SK-N-MC (cell line): ENCODE measurements around the gene ARHGAP33.
"Not testable (repeated sequence)": the region's sequence is repeated elsewhere in the genome, so short reads cannot be mapped to it uniquely, and the experiment has no call there.

Experiments used
- DNase-seq: peaks from one replicate; pipeline ENCODE4 v3.0.0-alpha.2; 2011; ENCODE audit warnings: low read depth, low spot score
- H3K27ac ChIP-seq: fragments of 200-600 bp; sonication (generic); 2 replicates; pipeline ENCODE4 v1.5.1; 2016; ENCODE audit warnings: mixed run types
- H3K36me3 ChIP-seq: fragments of 200-600 bp; sonication (generic); 2 replicates; pipeline ENCODE4 v1.6.1; 2017; ENCODE audit warnings: antibody characterized with exemption, low read length, mixed read lengths; ENCODE audit not compliant: insufficient read depth
- H3K4me3 ChIP-seq: fragments of 200-600 bp; sonication (generic); 2 replicates; pipeline ENCODE4 v1.5.1; 2016
- H3K9ac ChIP-seq: fragments of 200-600 bp; sonication (generic); 2 replicates; pipeline ENCODE4 v1.8.0; 2017; ENCODE audit warnings: mixed run types, mixed read lengths; ENCODE audit not compliant: insufficient read length
- H3K9me3 ChIP-seq: fragments of 200-600 bp; sonication (generic); 2 replicates; pipeline ENCODE4 v1.6.1; 2017; ENCODE audit warnings: low read depth, mild to moderate bottlenecking, antibody characterized with exemption, low read length, moderate library complexity, mixed read lengths
- EZH2 ChIP-seq: fragments of 200-600 bp; sonication (generic); IDR thresholded peaks from one replicate; pipeline ENCODE4 v1.6.1; 2017; ENCODE audit warnings: antibody characterized with exemption
- FOXP2 ChIP-seq: optimal IDR thresholded peaks from 2 replicates; pipeline ENCODE3; 2011; ENCODE audit warnings: mild to moderate bottlenecking, moderate library complexity; ENCODE audit not compliant: insufficient read depth; ENCODE audit errors: extremely low read length, control extremely low read depth
- POLR2AphosphoS5 ChIP-seq: IDR thresholded peaks from 2 replicates; pipeline ENCODE4 v1.6.1; 2012; ENCODE audit warnings: mild to moderate bottlenecking, low read depth, low read length, borderline replicate concordance

ARHGAP33 gene

GRCh38 chr19:35759697-35760096 is 15.7 kb upstream of the ARHGAP33 start:
- H3K9ac ChIP-seq, result no peak overlapping the region

GRCh38 chr19:35760711-35761349 is 14.5 kb upstream of the ARHGAP33 start:
- Histone ChIP-seq H3K4me3 (no peak overlapping the region), H3K27ac (no peak overlapping the region), H3K9ac (no peak overlapping the region), H3K9me3 (no peaks in the 10 kb centered on the region), H3K36me3 (peaks cover 11% of the 10 kb centered on the region; the same call in 1 of the 2 replicates)
- no peak for TF ChIP-seq FOXP2
- TF ChIP-seq EZH2, result no peak
- no peak for TF ChIP-seq POLR2AphosphoS5
- DNase-seq, result no peak

More at GRCh38 chr19:35759697-35760096, 15.7 kb upstream of the ARHGAP33 start:
- TF ChIP-seq EZH2, result no peak
- H3K36me3 ChIP-seq, result peaks cover 11% of the 10 kb centered on the region; the same call in 1 of the 2 replicates
- H3K27ac ChIP-seq, result no peak overlapping the region
- H3K4me3 ChIP-seq, result no peak overlapping the region
- no peaks in the 10 kb centered on the region for H3K9me3 ChIP-seq
- DNase-seq, result no peak

DNA sequence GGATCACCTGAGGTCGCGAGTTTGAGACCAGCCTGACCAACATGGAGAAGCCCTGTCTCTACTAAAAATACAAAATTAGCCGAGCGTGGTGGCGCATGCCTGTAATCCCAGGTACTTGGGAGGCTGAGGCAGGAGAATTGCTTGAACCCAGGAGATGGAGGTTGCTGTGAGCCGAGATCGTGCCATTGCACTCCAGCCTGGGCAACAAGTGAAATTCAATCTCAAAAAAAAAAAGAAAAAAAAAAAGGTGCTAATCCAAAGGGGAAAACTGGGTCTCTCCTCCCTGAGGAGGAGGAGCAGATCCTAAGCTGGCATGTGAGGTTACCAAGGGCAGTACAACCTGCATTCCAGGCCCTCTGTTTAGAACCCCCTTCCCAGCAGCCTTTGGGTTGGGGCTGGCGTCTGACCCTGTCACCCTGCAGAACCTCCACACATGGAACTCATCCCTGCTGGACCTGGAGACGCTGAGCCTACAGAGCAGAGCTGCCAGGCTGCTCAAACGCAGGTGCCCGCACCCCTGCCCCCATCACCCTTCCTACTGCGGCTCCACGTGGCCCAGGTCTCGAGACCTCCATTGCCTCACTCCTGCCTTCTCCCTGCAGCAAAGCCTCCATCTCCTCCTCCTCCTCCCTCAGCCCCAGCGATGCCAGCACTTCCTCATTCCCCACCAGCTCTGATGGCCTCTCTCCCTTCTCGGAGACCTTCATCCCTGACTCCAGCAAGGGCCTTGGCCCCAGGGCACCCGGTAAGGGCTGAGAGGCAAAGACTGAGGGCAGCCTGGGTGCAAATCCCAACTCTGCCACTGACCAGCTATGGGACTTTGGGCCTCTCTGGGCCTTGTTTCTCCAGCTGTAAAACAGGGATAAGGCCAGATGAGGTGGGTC is 10.7 kb upstream of the ARHGAP33 start:
- no peaks in the 10 kb centered on the region for H3K9me3 ChIP-seq
- peaks cover 11% of the 10 kb centered on the region; the same call in 1 of the 2 replicates for H3K36me3 ChIP-seq
- TF ChIP-seq FOXP2 (no peak), POLR2AphosphoS5 (no peak), EZH2 (no peak)
- no peak for DNase-seq
- no peak overlapping the region for H3K4me3 ChIP-seq
- H3K9ac ChIP-seq, result no peak overlapping the region
- no peak overlapping the region for H3K27ac ChIP-seq

DNA sequence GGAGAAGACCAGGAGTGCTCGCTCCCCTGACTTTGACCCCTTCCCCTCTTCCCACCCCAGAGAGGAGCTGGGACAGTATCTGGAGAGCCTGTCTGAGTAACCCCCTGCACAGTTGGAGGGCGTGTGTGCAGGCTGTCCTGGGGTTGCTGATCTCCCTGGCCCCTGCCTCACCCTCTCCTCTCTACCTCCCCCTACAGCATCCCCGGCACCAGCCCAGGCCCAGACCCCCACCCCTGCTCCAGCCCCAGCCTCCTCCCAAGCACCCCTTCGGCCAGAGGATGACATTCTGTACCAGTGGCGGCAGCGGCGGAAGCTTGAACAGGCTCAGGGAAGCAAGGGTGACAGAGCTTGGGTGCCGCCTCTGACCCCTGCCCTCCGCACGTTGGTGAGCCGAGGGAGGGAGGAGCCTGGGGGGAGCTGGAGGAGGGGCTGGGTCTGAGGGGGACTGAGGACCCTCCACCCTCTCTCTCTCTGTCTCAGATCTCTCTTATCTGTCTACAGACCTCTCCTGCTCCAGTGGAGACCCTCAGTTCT is 8.7 kb upstream of the ARHGAP33 start:
- H3K4me3 ChIP-seq, result no peak overlapping the region
- H3K27ac ChIP-seq, result no peak overlapping the region
- H3K9ac ChIP-seq, result no peak overlapping the region
- no peak for DNase-seq
- TF ChIP-seq FOXP2, result no peak
- no peak for TF ChIP-seq EZH2
- no peak for TF ChIP-seq POLR2AphosphoS5
- no peaks in the 10 kb centered on the region for H3K9me3 ChIP-seq
- H3K36me3 ChIP-seq, result peaks cover 6% of the 10 kb centered on the region; the same call in 1 of the 2 replicates

GRCh38 chr19:35767288-35768081 is 7.9 kb upstream of the ARHGAP33 start:
- Histone ChIP-seq H3K4me3 (no peak overlapping the region), H3K9ac (no peak overlapping the region), H3K36me3 (no peaks in the 10 kb centered on the region), H3K9me3 (no peaks in the 10 kb centered on the region), H3K27ac (no peak overlapping the region)
- no peak for TF ChIP-seq FOXP2
- DNase-seq, result no peak

GRCh38 chr19:35768082-35768421 is 7.3 kb upstream of the ARHGAP33 start:
- no peaks in the 10 kb centered on the region for H3K36me3 ChIP-seq
- TF ChIP-seq FOXP2 (no peak), POLR2AphosphoS5 (no peak), EZH2 (no peak)
- H3K27ac ChIP-seq, result no peak overlapping the region
- no peak overlapping the region for H3K9ac ChIP-seq
- H3K4me3 ChIP-seq, result no peak overlapping the region
- DNase-seq, result no peak
- H3K9me3 ChIP-seq, result no peaks in the 10 kb centered on the region

DNA sequence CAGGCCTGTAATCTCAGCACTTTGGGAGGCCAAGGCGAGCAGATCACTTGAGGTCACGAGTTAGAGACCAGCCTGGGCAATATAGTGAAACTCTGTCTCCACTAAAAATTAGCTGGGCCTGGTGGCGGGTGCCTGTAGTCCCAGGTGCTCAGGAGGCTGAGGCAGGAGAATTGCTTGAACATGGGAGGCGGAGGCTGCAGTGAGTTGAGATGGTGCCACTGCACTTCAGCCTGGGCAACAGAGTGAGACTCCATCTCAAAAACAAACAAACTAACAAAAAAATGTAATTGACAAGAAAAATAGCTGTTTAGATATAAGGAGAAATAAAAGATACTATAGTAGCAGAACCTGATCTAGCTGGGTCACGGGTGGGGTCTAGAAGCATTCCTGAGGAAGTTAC is 3.0 kb upstream of the ARHGAP33 start:
- H3K9me3 ChIP-seq, H3K4me3 ChIP-seq, H3K9ac ChIP-seq, DNase-seq, H3K27ac ChIP-seq, H3K36me3 ChIP-seq: not testable (repeated sequence)

DNA sequence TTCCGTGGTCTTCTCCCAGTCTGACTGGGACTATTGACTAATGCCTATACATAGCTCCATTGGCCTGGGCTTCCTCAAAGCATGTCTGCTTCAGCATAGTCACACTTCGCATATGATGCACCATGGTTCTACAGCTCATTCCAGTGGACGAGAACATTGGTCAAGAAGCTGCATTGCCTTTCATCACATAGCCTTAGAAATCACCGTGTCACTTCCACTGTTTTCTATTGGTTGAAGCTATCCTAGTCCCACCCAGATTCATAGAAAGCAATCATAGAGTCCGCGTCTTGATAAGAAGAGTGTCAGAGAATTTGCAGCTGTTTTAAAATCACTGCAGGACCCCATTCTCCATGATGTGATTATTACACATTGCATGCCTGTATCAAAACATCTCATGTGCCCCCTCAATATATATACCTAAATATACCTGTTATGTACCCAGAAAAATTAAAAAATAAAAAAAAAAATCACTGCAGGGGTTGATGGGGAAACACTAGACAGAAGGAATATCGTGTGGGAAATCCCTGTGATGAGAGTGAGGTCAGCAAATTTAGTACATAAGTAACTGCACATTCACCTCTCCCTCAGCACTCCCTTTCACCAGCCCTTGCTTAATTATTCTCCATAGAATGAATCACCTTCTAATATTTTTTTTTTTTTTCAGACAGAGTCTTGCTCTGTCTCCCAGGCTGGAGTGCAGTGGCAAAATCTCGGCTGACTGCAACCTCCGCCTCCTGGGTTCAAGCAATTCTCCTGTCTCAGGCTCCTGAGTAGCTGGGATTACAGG is 2.2 kb upstream of the ARHGAP33 start:
- Histone ChIP-seq H3K27ac (no peak overlapping the region), H3K4me3 (no peak overlapping the region)
- TF ChIP-seq FOXP2, result no peak
- no peak for TF ChIP-seq EZH2
- no peak for TF ChIP-seq POLR2AphosphoS5

More for the DNA sequence above, 2.2 kb upstream of the ARHGAP33 start:
- DNase-seq, result no peak
- Histone ChIP-seq H3K9me3 (no peaks in the 10 kb centered on the region), H3K9ac (no peak overlapping the region), H3K36me3 (no peaks in the 10 kb centered on the region)
